Activated gamma-delta T cell treated with anti-CD3 and anti-CD28 coated beads, Interleukin-2, amount 50 U/mL, for 16 hours (primary cell): Measurements from ENCODE around the gene RIMBP2.

Source experiments
- DNase-seq: peaks from one replicate; pipeline ENCODE4 v3.0.0-alpha.2; 2020; ENCODE audit warnings: low read depth

RIMBP2 gene

DNA sequence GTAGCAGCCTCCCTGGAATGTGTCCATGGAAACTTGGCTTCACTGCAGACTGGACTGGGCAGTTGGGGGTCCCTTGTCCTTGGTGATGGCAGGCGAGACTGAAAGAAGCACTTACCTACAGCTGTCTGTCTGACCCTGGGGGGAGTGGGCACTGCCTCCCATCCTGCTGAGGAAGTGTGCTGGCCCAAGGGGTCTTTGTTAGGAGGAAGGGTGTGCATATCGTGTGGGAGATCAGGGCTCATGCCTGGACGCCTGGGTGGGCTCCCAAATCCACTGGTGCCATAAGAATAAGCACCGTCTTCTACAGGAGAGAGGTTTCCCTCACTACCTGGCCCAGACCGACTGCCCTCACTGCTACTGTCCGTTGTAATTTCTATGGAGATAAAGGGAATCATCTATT, 297.0 kb downstream of the RIMBP2 start:
- DNase-seq, result no peak

DNA sequence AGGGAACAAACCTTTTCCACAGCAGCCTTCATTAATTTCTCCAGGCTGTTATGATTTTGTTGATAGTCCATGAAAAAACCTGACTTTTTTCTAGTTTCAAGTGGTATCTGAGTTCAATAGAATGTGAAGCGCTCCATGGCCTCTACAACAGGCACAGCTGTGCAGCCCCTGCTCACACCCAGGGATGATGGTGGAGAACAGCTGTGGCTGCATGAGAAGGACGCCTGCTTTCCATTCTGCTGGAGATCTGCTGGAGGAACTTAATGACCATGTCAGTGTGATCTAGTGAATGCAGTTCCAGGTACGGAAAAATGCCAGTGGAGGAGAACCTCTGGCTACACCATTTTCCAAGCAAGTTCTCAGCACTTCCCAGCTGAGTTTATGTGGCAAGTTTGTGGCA, 297.8 kb downstream of the RIMBP2 start:
- DNase-seq, result no peak

DNA sequence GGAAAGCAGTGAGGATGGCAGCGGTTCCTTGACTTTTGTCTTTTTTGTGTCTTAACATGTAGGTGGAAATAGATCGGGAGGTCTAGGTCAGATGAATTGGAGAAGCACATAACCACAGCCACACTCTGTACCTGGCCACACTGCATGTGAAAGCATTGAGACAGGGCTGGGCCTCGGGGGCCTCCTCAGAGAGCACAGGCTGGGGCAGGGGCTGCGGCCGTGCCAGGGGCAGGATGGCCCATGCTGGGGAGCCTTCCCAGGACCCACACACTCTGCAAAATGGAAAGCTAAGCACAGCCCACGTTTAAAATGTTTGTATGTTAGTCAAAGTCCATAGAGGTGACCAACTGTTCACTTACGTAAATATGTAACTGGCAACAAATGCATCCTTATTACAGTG, 301.7 kb downstream of the RIMBP2 start:
- no peak for DNase-seq

DNA sequence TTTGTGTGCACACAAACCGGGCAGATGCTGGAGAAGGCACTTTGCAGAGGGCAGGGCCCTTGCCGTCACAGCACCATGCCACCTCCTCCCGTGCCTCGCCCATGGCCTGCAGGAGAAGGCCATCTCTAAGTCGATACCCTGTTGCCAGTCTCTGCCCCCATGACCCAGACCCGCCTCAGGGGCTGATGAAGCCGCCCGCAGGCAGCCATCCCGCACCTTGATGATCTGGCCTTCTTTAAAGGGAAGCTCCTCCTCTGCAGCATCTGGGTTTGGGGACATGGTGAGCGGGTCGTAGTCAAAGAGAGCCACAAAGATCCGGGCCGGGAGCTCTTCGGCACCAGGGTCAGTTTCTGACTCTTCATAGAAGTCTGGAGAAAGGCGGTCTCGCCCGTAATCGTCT, 302.2 kb downstream of the RIMBP2 start:
- no peak for DNase-seq

DNA sequence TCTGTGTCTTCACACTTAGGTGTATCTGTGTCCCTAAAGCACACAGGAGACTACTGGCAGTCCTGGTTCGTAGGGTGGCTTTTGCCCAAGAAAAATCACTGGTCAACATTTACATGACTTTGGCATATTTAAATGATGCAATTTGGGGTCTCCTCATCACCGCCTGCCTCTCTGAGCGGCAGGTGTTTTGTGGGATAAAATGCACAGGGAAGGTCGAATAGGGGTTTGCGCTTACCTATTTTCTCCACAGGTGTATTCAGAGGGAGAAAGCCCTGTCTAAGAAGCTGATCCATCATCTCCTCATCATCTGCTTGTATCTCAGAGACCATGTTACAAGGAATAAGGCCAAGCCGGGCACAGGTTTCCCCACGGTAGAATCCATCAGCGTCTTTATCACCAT, 303.7 kb downstream of the RIMBP2 start:
- no peak for DNase-seq

DNA sequence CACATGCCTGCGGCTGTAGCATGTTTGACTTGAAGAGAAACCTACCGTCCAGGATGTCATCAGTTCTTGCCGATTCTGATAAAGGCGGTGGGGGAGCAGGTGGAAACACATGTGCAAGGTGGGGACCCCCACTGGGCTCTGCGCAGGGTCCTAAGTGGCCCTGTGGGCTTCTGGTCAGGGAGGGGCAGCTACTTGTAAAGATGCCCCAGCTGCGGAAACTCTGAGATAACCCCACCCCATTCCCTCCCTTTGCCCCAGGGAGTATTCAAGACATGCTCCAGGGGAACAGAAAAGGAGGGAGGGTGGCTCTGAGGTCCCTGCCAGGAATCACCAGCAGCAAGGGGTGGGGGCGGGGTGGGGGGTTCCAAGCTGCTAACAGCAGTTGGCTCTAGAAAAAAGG, 310.8 kb downstream of the RIMBP2 start:
- no peak for DNase-seq

DNA sequence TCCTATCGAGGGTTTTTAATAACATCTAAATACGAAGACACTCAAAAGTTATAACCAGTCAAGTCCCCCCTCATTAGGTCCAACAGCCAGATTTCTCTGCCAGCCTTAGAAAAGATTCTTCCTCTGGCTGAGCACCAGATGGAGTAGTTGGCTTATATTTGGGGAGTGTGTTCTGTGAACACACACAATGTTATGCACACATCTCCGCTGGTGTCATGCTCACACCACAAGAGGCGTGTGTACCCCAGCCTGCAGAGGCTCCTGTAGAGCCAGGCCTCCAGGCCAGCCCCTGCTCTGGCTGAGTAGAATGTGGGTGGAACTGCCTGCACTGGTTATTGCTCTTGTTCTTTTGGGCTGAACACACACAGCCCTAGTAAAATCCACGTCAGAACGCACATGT, 314.4 kb downstream of the RIMBP2 start:
- no peak for DNase-seq

DNA sequence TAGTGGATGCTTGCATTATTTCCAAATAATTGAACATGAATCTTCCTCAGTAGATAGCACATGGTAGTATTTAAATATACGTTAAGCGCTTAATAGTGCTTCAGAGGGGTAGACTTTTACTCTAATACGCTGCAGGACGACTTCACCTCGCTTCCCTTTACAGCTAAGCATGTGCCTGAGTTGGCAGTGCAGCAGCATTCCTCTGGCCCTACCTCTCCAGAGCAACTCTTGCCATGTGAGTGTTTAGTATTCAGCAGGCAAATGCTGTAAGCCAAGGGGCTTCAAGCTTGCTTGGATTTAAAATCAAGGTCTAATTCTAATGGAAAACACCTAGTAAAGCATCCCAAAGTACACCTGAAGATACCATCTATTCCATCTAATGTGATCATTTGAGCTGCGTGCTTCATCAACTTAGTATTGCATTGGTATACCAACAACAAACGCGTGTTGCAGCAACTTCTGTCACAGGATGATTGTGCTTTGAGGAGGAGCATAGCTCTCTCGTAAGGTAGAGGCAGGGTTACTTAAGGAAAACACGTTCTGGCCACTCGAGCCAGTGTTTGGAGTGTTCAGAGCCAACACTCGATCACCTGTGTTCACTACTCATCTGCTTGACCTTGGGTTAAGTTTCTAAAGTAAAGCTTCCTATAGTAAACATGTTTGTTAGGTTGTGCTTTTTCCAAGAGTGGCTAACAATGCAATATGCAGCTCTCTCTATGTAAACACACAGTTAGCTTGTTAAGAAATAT, 317.8 kb downstream of the RIMBP2 start:
- no peak for DNase-seq

DNA sequence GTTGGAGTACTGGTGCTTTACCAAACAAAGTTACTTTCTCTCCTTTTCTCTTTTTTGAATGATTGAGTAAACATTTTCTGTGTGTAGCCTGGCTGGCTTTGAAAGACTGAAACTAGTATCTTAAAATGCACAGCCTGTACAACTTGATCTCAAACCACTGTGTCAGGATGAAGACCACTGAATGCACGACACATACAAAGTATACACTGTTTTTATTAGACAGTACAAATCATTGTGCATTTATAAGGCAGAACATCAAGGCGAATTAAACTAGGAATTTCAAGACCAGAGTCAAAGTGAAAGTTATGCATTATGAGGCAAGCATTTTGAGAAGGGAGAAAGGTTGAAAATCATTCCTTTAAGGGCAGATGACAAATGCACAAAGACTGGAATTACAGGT, 319.4 kb downstream of the RIMBP2 start:
- no peak for DNase-seq

DNA sequence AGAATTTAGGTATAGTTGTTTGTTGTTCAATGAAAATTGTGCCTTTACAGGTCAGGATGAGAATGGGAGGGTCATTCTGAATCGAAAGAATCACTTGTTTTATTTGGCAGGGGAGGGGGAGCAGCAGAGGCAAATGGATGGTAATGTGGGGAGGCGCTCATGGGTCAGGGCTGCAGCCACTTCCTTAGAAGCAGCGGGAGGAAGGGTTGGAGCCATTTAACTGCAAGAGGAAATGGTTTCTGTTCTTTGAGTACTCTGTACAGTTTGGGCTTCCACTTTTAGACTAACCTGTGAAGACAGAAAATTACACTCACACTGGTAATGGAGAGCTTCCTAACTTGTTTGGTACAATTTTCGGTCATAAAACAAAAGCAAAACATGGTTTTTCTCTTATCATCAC, 321.2 kb downstream of the RIMBP2 start:
- DNase-seq, result no peak

DNA sequence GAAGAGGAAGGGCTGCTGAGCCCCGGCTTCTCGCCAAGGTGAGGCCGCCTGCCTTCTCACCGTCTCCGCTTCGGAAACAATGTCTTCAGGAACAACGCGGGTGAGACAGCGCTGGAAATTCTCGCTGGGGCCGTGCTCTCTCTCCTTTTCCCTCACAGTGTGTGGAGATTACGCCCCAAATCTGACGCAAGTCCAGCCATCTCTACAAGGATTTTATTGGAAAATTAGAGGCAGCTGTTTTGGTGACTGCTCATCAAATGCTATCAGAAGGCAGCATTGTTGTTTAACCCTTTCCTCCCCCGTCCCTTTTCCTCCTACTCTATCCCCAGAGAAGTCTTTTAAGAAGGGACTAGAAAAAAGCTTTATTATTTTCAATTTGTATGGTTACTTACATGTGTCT, 324.9 kb downstream of the RIMBP2 start:
- DNase-seq, result no peak

DNA sequence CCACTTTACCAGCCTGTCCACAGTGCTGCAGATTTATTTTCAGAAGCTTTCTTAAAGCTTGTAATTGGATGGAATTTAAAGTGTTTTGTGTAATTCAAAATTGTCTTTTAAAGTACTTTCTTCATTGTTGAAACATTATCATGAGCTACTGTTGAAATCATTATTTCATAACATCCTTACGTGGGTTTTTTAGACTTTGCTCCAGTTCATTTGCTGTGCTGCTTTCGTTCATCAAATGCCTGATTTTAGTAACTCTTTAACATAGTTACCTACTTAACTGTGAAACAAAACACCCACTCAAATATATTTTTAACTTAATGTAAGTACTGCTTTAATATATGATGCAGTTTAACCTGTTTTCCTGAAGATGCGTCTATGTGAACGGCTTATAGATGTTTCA, 330.9 kb downstream of the RIMBP2 start:
- no peak for DNase-seq

DNA sequence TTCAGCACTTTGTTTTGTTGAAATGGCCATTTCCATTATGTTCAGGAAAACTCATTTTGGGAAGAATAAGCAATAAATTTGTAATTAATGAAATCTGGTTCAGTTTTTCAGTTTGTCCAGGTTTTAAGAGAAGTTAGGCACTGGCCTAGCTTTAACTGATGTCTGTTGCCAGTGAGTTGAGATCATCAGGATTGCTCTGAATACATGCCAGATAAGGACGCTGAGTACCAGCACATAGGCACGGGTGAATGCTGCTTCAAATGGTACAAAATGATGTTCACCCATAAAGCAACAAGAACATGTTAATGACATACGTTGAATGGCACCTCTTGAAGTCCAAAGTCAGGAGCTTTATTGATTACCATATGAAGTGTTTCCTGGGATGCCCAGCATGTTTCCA, 331.9 kb downstream of the RIMBP2 start:
- no peak for DNase-seq

DNA sequence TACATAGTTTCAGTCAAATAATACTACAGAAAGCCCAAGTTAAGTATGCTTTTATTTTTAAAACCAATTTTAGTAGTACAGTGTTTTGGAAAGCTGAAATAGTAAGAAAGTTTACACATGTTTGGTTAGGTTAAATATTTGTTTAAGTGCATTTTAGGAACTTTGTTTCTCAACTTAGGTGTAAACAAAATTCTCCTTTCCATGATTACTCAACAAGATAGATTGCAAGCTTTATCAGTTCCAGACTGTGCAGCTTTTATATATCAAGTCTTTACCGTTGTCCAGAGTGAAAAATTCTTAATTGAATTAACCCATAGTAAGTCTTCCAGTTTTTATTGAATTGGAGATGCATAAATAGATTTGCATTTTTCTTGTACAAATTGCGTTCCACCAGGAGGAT, 333.3 kb downstream of the RIMBP2 start:
- no peak for DNase-seq

DNA sequence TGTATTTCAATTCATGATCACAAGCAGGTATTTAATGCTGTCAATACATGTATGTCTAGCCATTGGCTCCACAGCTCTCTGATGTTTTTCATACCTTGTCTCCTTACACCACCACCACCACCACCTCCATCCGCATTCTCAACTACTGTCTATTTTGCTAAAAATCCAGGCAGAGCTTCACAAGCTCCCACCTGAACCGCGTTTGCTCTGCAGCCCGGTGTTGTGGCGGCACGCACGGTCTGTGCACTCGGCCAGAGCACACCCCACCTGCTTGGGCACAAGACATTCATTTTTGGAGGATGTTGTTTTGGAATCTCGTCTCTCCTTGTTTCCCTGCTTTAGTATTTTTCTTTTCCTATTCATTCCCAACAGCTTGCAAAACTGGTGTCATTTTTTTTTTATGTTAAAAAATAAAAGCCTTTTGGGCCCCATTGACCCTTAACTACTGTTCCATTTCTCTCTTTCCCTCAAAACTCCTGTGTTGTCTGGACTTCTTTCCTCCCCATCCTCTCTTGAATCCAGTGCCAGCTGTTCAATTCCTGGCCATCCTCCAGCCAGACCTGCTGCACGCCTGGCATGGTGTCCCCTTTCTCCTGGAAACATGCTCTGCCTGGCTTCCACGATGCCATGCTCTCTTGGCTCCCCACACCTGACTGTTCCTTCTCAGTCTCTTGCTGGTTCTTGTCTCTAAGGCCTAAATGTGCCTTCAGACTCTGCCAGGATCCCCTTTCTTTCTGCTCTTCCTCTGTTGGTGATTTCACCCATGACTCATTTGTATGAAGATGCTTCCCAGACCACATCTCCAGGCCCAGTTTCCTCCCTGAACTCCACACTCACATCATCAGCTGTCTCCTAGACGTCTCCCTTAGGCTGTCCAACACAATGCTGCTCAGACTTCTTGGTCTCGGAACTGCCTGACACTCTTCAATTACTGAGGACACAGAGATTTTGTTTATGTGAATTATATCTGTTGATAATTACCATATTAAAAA, 340.5 kb downstream of the RIMBP2 start:
- DNase-seq, result no peak

DNA sequence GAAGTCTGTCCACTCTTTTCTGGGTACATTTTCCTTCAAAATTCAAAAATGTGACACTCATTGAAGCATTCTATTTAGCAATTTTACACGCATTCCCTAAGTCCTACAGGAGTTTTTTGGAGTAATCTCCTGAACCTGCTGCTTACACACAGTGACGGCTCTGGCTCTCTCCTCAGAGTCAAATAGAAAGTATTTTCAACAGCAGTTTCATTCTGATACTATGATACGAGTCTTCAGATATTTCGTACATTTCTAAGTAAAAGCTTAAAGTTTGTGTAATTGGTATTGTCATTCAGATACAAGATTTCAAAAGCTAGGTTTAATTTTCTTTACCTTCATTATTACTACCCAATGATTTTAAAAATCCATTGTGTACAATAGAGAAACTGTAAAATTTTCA, 342.0 kb downstream of the RIMBP2 start:
- DNase-seq, result no peak

DNA sequence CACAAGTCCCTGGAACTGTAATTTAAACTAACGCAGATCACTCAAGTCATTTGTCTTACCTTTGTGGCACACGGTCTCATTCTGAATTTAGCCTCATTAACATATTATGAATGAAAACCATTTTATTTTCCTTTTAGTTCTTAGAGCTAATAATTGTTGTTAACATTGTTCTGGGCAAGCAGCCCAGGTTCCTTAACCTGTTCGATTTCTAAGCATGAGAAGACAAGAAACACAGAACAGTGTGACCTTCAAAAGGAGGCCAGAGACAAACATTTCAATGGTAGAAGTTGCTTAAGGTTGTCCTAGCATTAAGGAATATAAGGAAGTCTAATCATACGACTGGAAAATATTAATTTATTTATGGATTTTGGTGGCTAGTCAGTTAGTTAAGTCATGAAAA, 343.2 kb downstream of the RIMBP2 start:
- DNase-seq, result no peak

DNA sequence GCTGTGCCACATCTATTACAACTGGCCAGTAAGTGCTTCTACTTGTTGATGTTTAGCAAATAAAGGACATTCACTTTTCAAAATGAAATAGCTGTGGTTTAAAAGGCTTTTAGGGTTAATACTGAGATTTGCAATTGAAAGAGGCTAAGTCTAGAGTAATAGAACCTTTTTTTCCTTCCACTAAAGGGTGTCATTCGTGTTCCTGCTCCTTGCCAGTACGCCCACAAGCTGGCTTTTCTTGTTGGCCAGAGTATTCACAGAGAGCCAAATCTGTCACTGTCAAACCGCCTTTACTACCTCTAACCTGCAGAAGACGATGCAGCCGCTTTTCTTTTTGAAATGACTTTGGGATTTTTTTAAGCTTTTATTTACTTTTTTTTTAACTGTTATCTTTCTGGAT, 344.8 kb downstream of the RIMBP2 start:
- no peak for DNase-seq

DNA sequence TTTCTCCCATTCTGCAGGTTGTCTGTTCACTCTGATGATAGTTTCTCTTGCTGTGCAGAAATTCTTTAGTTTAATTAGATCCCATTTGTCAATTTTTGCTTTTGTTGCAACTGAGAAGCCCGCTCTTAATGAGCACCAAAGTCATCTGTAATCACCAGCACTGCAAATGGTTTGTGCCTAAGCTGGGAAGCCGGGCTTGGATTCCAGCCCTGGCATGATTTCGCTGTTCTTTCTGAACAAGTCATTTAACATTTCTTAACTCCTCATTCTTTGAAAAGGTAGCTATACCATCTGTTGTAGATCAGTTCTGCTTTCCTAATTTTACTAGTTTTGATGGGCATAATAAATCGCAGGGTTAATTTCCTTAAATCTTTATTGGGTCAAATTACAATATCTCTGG, 346.3 kb downstream of the RIMBP2 start:
- no peak for DNase-seq

DNA sequence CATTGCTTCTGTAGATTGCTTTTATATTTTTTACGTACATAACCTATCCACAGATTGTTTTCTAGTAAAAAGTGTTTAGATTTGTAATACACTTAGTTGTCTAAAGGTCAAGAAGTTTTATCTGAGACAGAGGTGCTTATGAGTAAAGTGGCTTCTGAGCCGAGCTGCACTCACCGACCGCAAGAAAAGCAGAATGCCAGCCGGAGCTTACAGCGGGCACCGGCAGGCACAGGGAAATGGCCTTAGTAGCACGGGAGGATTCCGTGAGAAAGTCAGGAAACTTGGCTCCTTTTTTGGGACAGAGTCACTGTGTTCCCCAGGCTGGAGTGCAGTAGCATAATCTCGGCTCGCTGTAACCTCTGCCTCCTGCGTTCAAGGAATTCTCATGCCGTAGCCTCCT, 348.6 kb downstream of the RIMBP2 start:
- DNase-seq, result no peak

DNA sequence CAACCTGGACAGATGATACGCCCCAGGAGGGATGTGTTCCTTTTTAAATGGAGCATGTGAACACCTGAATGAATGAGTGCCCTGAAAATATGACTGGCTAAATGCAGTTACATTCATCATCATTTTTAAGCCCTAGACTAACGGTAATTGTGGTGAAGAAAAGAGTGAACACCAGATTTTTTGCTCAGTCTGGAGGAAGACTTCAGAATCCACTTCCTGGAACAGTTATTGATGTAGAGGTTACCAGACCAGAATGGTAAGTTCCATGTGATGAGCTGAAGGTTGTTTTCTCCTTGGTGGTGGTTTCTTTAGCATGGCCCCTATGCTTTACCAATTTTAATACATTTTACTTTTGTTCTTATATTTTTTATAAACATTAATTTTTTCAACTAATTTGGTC, 349.1 kb downstream of the RIMBP2 start:
- no peak for DNase-seq

DNA sequence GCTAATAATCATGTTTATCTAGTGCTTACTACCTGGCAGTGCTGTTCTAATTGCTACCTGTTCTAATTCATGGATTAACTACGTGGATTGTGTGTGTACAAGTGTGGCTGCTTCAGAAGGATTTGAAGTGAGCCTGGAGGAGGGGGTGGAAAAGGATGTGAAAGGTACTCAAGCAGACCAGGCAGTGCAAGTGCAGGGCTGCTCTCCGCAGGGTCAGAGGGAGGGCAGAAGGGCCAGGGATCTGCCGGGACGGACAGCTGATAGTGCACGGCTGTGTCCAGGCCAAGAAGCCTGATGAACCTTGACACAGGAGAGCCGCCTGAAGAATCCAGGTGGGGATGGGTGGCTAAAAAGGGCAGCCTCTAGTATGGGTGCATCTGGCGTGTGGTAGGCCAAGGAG, 349.9 kb downstream of the RIMBP2 start:
- no peak for DNase-seq

DNA sequence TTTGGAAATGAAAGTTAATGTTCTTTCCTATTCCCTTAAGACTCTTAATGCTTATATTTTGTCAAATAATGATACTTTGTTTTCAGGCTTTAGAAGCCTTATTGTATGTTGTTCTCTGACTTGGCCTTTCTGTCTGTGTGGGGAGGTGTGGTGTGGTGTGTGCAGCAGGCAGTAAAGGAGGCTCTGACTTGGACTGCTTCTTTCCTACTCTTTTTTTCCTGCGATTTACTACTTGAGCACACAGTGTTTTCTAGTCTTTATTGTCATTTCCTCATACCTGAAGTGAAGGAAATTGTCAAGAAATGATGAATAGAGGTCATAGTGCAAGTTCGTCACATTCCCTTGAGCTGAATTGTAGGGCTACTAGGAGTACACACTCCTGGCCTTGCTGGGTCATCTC, 351.5 kb downstream of the RIMBP2 start:
- DNase-seq, result no peak
